ENCODE results near the gene SELENOT.
"Not testable (repeated sequence)": the region's sequence is repeated elsewhere in the genome, so short reads cannot be mapped to it uniquely, and the experiment has no call there.

SELENOT gene

DNA sequence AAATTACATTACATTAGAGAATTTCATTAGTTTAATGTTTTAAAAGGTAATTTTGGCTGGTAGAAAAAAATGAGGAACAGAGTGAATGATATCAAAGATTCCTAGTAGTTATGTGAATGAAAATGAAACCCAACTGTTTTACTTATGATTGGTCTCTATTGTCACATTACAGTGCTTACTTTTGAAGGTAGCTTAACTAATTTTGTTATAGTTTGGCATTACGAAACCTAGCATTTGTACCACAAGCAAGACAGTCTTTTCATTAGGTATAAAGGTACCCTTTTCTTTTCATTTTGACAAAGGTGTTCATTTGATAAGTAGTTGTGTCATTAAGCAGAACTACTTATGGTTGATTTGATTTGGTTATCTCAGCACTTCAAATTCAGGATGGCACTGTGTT lies 6.9 kb downstream of the SELENOT start:
- DNase-seq = no peak

DNA sequence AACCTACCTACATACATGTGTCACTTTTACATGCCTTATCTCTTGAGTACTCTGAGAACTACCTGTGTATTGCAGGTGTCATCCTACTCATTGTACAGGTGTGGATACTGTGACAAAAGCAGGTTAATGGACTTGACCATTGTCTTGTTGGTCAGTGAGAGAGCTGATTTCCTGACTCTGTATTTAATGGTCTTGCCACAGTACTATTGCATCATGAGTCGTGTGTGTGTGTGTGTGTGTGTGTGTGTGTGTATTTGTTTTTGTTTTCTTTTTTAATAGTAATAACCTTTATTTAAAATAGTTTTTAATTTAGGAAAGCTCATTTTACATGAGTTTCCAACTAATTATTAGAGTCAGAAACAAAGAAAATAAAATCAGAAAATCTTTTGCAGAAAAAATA lies 7.7 kb downstream of the SELENOT start:
- no peak for DNase-seq

DNA sequence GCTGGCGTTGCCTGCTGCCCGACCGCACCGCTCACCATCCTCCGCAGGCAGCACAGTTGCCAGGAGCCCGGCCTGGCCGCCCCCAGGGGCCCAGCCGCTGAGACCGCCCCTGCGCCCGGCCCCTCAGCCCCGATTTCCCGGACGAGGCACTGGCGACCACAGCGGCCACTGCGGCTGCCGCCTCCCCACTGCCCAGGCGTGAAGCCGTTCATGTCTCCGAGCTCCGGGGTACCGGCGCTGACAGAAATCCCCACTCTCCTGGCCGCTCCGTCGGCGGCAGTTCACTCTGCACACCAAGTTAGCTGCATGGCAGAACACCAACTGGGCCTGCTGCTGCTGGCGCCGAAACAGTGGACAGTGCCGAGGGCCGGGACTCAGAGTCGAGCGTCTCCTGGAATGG lies 8.5 kb downstream of the SELENOT start:
- no peak for DNase-seq

DNA sequence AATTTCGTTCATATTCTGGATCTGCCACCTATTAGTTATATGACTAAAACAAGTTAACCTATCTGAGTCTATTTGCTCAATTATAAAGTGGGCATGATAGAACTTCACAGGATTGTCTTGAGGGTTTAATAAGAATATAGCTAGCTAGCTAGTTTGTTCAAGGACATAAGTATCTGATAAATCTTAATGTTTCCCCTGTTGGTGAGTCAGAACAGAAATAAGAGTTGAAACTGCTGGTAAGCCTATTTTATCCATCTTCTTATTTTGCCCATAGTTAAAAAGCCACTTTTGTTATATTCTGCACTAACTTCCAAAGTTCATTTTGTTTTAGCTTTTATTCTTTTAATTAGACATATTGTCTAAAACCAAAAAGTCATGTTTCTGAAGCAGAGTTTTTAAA lies 9.4 kb downstream of the SELENOT start:
- DNase-seq = no peak

DNA sequence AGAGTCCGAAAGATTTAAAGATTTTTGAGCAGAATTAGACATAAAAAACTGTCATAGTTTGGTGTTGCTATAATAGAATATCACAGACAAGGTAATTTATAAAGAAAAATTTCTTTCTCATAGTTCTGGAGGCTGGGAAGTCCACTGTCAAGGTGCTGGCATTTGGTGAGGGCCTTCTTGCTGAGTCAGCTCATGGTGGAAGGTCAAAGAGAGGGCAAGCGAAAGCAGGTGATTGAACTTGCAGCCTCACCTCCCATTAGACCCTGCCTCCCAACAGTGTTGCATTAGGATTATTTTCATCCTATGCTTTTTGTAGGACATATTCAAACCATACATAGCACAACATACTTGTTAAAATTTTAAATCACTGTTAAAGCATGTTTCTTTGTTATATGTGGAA lies 9.9 kb downstream of the SELENOT start:
- DNase-seq = no peak

DNA sequence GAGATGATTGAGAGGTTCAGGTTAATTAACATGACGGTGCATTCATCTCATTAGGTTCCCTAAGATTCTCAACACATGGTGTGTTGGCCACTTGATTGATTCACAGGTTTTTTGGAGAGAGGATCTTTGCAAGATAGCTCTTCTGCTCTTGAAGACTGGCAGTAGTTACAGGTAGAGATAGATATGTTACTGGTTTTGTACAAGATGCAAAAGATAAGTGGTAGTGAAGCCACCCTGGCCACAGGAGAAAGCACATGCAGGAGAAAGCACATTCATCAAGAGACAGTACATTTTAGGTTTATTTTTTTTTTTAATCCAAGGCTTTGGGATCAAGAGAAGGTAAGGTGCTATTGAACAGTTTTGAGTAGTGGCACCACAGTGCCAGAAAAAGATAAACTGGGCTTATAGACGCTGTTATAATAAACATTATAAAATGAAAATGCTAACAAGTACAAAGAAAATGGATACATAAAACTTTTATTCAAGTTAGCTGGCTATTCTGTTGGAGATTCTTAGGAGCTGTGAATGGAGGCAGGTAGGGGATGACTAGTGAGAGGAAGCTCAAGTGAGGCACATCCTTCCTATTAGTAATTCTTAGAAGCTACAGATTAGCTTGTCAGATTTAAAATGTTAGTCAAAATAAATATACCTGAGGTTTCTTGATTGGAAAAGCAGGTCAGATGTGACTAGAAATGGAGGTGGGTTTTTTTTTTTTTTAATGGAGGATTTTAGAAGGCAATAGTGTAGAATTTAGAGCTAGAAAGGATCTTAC lies 10.8 kb downstream of the SELENOT start:
- no peak for DNase-seq

DNA sequence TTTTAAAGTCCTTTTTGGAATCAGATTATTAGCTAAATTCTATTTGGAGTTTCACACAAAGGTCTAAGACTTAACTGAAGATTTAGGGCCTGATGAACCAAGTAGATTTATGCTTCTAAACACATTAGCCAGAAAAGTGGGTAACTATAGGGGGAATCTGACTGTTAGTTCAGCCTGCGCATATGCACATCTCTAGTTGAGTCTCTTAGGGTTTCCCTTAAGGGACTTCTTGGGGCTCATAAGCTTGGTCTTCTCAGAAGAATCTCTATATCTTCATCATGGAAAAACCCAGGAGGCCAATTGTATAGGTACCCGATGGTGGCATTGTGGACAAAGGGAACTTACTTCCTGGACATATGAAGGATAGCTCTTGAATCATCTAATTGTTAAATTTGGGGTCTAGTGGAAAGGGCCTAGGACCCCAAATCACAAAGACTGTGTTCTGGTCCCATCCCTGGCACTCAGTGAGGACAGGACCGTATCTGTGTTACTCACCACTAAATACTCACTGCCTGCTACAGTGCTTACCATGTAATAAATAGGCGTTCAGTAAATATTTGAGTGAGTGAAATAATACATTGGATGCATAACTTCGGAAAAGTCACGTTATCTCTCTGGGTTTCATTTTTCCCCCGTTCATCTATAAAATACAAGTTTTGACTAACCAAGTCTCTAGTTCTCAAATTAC lies 17.0 kb downstream of the SELENOT start:
- no peak for DNase-seq

DNA sequence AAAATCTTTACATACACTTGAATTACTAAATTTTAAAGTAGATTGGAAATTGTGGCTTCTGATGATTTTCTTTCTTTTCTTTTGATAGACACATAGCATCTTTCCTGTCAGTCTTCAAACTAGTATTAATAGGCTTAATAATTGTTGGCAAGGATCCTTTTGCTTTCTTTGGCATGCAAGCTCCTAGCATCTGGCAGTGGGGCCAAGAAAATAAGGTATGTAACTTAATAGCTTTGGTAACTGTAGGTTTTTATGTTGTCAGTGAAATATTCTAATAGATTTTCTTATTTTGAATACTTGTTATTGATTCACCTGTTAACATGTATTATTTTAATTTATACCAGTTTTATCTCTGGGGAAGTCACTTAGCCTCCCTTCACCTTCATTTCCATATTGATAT lies 19.8 kb downstream of the SELENOT start:
- DNase-seq = not testable (repeated sequence)

DNA sequence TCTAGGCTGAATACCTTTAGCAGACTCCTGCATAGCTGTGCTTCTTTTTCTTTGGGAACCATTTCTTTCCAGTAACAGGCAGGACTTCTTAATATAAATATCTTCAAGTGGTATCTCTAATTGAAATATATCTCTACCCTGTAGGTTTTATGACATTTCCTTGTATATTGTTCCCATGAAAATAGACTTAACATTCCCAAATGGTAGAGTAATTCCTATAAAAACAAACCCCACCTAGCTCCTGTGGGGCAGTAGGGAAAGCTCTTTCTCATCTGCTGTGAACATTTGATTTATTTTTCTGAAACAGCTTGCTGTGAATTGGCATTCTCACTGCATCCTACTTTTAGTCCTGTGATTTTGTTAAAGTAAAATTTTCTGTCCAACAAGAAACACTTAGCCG lies 20.8 kb downstream of the SELENOT start:
- no peak for DNase-seq

DNA sequence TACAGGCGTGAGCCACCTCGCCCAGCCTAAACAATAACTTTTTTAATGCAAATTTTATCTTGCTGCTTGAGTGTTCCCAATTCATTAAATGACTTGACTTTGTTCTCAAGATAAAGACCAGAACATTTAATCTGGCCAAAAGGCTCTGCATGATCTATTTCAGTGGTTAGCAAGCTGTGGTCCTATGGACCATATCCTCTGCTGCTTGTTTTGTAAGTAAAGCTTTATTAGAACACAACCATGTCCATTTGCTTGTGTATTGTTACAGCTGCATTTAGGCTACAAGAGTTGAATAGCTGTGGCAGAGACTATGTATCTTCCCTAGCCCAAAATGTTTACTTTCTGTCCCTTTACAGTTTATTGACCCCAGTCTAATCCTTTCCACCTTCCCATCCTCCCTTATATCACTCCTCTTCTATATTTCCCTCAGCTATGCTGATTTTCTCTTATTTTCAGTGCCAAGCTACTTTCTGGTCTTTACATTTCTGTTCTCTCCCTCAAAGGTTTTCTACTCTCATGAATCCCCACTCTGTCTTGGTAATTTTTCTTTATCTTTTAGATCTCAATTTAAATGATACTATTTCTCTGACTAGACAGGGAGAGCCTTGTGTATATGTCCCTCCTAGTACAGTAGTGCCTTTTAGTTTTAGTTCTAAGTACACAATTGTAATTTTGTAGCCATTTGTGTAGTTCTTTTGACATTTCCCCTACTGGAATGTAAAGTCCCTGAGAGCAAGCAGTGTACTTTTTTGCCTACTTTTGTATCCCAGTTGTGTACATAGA lies 23.2 kb downstream of the SELENOT start:
- no peak for DNase-seq

DNA sequence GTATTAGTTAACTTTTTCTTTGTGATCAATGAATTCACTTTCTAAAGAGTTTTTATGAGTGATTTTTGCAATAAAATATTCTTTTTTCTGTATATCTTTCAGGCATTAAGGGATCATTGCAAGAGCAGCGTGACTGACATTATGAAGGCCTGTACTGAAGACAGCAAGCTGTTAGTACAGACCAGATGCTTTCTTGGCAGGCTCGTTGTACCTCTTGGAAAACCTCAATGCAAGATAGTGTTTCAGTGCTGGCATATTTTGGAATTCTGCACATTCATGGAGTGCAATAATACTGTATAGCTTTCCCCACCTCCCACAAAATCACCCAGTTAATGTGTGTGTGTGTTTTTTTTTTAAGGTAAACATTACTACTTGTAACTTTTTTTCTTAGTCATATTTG lies 24.4 kb downstream of the SELENOT start:
- no peak for DNase-seq

DNA sequence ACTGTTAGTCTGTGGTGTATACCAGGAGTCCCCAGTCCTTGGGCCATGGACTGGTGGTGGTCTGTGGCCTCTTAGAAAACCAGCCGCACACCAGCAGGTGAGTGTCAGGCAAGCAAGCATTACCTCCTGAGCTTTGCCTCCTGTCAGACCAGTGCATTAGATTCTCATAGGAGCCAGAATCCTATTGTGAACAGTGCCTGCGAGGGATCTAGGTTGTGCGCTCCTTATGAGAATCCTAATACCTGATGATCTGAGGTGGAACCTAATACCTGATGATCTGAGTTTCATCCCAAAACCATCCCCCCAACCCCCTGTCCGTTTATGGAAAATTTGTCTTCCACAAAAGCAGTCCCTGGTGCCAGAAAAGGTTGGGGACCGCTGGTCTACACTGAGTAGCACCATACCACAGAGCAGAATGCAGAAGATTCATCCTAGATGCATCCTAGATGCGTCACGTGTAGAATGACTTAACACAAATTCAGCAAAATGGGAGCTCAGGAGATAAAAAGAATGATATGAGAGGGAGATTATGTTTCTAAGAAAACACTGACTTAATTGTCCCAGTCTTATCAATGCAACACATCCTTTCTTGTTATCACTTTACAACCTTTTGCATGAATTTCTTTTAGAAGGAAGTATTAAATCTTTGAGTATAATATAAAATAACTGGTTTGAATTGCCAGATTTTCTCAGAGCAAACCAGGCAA lies 28.5 kb downstream of the SELENOT start:
- DNase-seq = no peak

DNA sequence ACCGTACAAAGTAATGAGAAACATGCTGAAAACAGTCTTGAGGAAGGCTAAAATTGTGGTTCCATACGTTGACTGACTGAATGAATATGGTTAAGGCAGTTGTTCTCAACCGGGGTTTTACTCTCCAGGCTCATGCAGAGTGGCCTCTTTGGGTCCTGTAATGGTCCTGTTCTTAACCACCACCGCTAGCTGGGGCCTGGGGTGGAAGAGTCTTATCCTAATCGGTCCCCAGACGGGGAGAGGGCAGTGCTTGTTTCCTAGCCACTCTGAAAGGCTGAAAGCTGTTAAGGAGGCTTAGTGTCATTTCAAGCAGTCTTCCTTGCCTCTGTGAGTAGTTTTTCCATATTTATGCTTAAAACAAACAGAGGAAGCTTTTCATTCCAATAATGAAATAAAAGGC lies 32.0 kb downstream of the SELENOT start:
- no peak for DNase-seq

DNA sequence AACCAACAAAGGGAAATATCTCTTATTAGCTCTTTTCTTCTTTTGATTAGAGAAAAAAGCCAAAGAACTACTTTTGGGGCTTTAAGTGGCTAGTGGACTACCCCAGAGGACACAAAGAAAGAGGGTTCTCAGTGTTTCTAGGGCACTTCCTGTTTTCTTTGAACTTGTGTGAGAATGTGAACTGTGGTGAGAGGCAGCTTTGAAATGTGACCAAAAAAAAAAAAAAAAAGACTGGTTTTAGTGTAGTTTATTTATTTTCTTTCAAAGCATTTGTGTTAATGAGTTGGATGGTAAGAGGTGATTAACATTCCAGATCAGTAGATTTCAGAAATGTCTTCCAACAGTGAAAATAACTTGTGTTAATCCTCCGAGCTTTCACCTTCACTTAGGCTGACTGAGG lies 32.4 kb downstream of the SELENOT start:
- DNase-seq = no peak

DNA sequence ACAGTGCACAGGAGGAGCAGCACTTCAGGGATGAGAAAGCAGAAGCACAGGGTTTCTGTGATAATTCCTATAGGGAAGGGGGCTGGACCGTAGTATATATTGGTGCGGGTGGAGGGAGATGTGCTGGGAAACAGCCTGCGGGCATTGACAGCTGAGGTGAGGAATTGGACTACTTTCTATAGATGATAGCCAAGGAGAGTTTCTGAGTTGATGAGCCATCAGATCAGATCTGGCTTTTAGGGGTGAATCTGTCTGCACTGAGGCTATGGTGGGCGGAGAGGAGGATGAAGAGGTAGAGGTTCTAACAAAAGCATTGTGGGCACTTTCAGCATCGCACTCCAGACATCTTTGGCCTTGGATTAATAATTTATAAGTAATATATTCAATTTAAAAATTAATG lies 33.1 kb downstream of the SELENOT start:
- no peak for DNase-seq

DNA sequence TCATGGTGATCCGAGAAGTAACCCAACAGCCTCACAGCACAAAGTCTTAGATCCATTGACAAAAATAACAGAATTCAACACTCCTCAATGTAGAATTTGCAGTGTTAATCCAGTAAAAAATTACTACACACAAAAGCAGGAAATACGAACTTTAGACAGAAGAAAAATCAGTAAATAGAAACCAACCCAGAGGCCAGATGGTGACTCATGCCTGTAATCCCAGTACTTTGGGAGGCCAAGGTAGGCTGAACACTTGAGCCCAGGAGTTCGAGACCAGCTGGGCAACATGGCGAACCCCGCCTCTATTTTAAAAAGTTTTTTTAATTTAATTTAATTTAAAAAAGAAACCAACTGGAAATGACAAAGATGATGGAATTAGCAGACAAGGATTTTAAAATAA lies 36.1 kb downstream of the SELENOT start:
- no peak for DNase-seq

DNA sequence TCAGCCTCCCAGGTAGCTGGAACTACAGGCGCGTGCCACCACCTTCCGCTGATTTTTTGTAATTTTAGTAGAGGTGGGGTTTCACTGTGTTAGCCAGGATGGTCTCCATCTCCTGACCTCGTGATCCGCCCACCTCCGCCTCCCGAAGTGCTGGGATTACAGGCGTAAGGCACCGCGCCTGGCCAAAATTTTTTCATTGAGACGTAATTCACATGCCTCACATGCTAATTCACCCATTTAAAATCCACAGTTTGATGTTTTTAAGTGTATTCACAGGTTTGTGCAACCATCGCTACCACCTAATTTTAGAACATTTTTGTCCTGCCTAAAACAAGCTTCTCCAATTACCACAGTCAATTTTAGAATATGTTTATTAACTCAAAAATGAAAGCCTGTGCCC lies 37.1 kb downstream of the SELENOT start:
- DNase-seq = no peak

DNA sequence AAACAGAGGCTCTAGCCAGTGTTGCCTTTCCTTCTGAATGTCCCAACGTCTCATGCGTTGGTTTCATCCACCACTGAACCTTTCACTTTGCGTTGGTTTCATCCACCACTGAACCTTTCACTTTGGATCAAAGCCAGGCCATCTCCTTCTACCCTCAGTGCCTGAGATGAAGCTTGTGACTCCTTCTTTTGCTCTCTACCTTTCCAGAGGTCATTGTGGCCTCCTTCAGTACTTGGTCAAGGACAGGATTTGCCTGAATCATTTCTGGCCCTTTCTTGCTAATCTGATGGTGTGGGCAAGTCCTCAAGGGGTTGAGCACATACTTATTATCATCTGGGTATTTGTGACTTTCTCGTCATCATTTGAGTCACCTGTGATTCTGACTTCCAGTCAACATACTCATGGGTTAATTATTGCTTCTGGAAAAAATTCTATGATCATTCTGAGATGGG lies 50.0 kb downstream of the SELENOT start:
- no peak for DNase-seq

DNA sequence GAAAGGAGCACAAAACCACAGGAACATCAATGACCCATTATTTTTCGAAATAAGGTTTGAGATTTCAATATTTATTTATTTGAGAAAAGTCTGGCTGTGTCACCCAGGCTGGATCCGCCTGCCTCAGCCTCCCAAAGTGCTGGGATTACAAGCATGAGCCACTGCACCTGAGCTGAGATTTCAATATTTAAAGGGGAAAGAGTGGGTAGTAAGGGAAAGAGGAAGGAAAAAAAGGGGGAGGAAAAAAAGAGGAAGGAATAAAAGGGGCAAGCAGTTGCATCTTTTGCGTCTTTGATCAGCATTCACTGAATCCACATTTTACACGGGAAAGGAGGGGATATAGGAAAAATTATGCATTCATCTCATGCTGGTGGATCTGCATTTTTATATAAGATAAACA lies 53.2 kb downstream of the SELENOT start:
- DNase-seq = no peak

DNA sequence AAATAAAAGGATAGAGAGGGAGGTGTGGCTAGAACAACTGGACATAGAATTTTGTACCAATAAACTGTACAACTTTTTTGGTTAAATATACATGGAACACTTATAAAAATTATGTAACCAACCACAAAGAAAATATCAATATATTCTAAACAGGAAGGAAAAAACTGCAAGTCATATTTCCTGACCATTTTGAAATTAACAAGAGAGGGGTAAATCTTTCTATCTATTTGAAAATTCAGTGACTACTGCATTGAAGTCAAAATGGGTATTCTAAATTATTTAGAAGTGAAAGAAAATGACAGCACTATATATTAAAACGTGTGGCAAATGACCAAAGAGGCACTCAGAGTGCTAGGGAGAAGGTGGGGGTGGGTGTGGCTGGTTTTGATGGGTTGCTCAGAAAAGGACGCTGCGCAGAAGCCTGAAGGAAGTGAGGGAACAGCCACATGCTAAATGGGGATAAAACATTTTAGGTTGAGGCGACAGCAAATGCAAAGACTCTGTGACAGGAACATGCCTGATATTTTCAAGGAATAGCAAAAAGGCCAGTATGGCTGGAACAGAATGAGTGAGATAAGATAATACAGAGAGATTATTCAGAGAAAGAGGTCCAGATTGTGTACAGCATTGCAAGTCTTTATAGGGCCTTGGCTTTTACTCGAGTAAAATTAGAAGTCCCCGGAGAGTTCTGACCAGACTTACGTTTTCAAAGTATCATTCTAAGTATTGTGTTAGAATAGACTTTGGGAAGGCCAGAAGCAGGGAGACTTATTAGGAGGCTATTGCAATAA lies 59.5 kb downstream of the SELENOT start:
- DNase-seq = no peak

DNA sequence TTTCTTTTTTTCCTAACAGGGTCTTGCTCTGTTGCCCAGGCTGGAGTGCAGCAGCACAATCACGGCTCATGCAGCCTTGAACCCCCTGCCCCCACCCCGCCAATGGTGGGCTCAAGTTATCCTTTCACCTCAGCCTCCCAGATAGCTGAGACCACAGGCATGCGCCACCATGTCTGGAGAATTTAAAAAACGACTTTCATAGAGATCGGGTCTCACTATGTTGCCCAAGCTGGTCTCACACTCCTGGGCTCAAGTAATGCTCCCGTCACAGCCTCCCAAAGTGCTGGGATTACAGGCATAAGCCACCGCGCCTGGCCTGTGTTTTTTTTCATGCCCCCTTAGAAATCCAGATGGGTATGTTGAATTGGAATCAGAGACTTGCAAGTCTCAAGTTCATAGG lies 60.3 kb downstream of the SELENOT start:
- DNase-seq = no peak

DNA sequence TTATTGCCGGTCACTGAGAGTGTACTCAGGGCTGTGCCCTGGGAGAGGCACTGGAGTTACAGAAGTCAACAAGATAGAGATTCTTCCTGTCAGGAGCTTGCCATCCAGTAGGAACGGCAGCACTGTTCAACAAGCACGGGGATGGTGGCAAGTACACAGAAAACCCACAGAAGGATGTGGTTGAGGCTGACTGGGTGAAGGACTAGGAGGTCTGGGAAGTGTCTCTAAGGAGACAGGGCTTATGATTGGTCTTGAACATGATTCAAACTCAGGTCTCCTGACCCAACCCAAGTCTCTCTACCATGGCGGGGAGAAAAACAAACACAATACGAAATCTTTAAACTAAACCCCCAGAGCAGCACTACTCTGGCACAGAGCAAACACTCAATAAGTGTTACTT lies 63.0 kb downstream of the SELENOT start:
- no peak for DNase-seq

All from NCI-H1436 (cell line).